Measurements from ENCODE around the gene CDC42BPB.

CDC42BPB gene

GRCh38 chr14:102889615-102890014 lies 167.7 kb downstream of the CDC42BPB start:
- DNase-seq, result no peak

- DNase-seq, result no peak
These were observed 168.6 kb downstream of the CDC42BPB start for GRCh38 chr14:102888748-102889147.

- no peak for DNase-seq
These were observed 171.5 kb downstream of the CDC42BPB start for GRCh38 chr14:102885737-102886447.

- DNase-seq, result no peak
These were observed 173.8 kb downstream of the CDC42BPB start for GRCh38 chr14:102883554-102883953.

- DNase-seq, result no peak
These were observed 174.2 kb downstream of the CDC42BPB start for GRCh38 chr14:102883089-102883541.
